WTC11 (cell line): ENCODE data around the gene SETX. TPM values are rescaled to one million over a fixed set of nuclear protein-coding genes. Genes with fewer than 3 reads are reported as not detected.

ENCODE experiments used
- ATAC-seq: fragments of 200-7000 bp; cut with Tn5 transposase; 2 replicates; pipeline ENCODE4 v1.10.0; 2021; ENCODE audit warnings: mild to moderate bottlenecking, moderate library complexity
- CTCF ChIA-PET: fragments of 300-600 bp; sonication (Branson Sonifier 250); formaldehyde crosslinking; loops from one replicate; lab custom pipeline; 2021; ENCODE audit warnings: antibody characterized with exemption; lab: Charles Lee
- POLR2A ChIA-PET: fragments of 350-600 bp; sonication (Branson Sonifier 250); formaldehyde crosslinking; loops from one replicate; lab custom pipeline; 2021; ENCODE audit warnings: antibody characterized with exemption; lab: Charles Lee
- DNase-seq: peaks from one replicate; pipeline ENCODE4 v3.0.0; 2021; ENCODE audit warnings: low spot score
- H3K27ac Mint-ChIP-seq: 2 replicates; pipeline ENCODE4 v1.8.0; 2021; ENCODE audit warnings: mixed read lengths
- H3K27me3 Mint-ChIP-seq: 2 replicates; pipeline ENCODE4 v1.8.0; 2021; ENCODE audit warnings: low read depth, mild to moderate bottlenecking, moderate library complexity, mixed read lengths
- H3K36me3 Mint-ChIP-seq: 2 replicates; pipeline ENCODE4 v1.8.0; 2021; ENCODE audit warnings: mixed read lengths
- H3K4me1 Mint-ChIP-seq: 2 replicates; pipeline ENCODE4 v1.8.0; 2022; ENCODE audit warnings: mixed read lengths
- H3K4me3 Mint-ChIP-seq: 2 replicates; pipeline ENCODE4 v1.8.0; 2021; ENCODE audit warnings: mild to moderate bottlenecking, moderate library complexity, mixed read lengths
- H3K9me3 Mint-ChIP-seq: 2 replicates; pipeline ENCODE4 v1.8.0; 2021; ENCODE audit warnings: mixed read lengths
- AFF4 ChIP-seq: sonication (generic); formaldehyde crosslinking; IDR thresholded peaks from 2 replicates; pipeline ENCODE4 v1.8.1; 2023; ENCODE audit warnings: mild to moderate bottlenecking, missing genetic modification reagents, borderline replicate concordance
- CBFB ChIP-seq: sonication (generic); formaldehyde crosslinking; IDR thresholded peaks from 2 replicates; pipeline ENCODE4 v1.8.1; 2022; ENCODE audit warnings: mild to moderate bottlenecking, low read depth, missing genetic modification reagents
- CREB1 ChIP-seq: sonication (generic); formaldehyde crosslinking; IDR thresholded peaks from 2 replicates; pipeline ENCODE4 v1.8.0; 2023; ENCODE audit warnings: mild to moderate bottlenecking, missing genetic modification reagents
- E2F4 ChIP-seq: sonication (generic); formaldehyde crosslinking; IDR thresholded peaks from 2 replicates; pipeline ENCODE4 v1.8.1; 2022; ENCODE audit warnings: low read depth, mild to moderate bottlenecking, moderate library complexity, missing genetic modification reagents, borderline replicate concordance
- EMX1 ChIP-seq: fragments of 250-450 bp; sonication (Bioruptor Pico); IDR thresholded peaks from 2 replicates; pipeline ENCODE4 v1.8.0; 2021; ENCODE audit warnings: mild to moderate bottlenecking
- ESRRA ChIP-seq: sonication (generic); formaldehyde crosslinking; IDR thresholded peaks from 2 replicates; pipeline ENCODE4 v1.8.1; 2022; ENCODE audit warnings: mild to moderate bottlenecking, missing genetic modification reagents, borderline replicate concordance
- GABPB1 ChIP-seq: sonication (generic); formaldehyde crosslinking; IDR thresholded peaks from 2 replicates; pipeline ENCODE4 v1.8.1; 2023; ENCODE audit warnings: mild to moderate bottlenecking, missing genetic modification reagents
- IRF2 ChIP-seq: sonication (generic); formaldehyde crosslinking; IDR thresholded peaks from 2 replicates; pipeline ENCODE4 v1.8.0; 2022; ENCODE audit warnings: low read depth, missing genetic modification reagents, borderline replicate concordance
- JAZF1 ChIP-seq: fragments of 250-450 bp; sonication (Bioruptor Pico); IDR thresholded peaks from 2 replicates; pipeline ENCODE4 v1.9.0; 2021; ENCODE audit warnings: moderate library complexity, mild to moderate bottlenecking, inconsistent platforms
- KAT7 ChIP-seq: sonication (generic); formaldehyde crosslinking; IDR thresholded peaks from 2 replicates; pipeline ENCODE4 v1.8.1; 2023; ENCODE audit warnings: missing genetic modification reagents, mild to moderate bottlenecking, borderline replicate concordance
- NFYB ChIP-seq: sonication (generic); formaldehyde crosslinking; conservative IDR thresholded peaks from 2 replicates; pipeline ENCODE4 v1.8.0; 2022; ENCODE audit warnings: low read depth, missing genetic modification reagents
- NR3C1 ChIP-seq: sonication (generic); formaldehyde crosslinking; conservative IDR thresholded peaks from 2 replicates; pipeline ENCODE4 v1.8.1; 2023; ENCODE audit warnings: low read depth, mild to moderate bottlenecking, missing genetic modification reagents
- OVOL2 ChIP-seq: fragments of 250-450 bp; sonication (Bioruptor Pico); IDR thresholded peaks from 2 replicates; pipeline ENCODE4 v1.9.0; 2021; ENCODE audit warnings: mild to moderate bottlenecking, borderline replicate concordance
- RORB ChIP-seq: fragments of 250-450 bp; sonication (Bioruptor Pico); IDR thresholded peaks from 2 replicates; pipeline ENCODE4 v1.9.0; 2021; ENCODE audit warnings: mild to moderate bottlenecking
- USF1 ChIP-seq: sonication (generic); formaldehyde crosslinking; IDR thresholded peaks from 2 replicates; pipeline ENCODE4 v1.8.0; 2022; ENCODE audit warnings: mild to moderate bottlenecking, missing genetic modification reagents
- USF2 ChIP-seq: sonication (generic); formaldehyde crosslinking; IDR thresholded peaks from 2 replicates; pipeline ENCODE4 v1.8.1; 2023; ENCODE audit warnings: mild to moderate bottlenecking, missing genetic modification reagents, moderate library complexity
- ZNF121 ChIP-seq: sonication (generic); formaldehyde crosslinking; IDR thresholded peaks from 2 replicates; pipeline ENCODE4 v1.8.0; 2023; ENCODE audit warnings: missing genetic modification reagents
- ZNF232 ChIP-seq: sonication (generic); formaldehyde crosslinking; IDR thresholded peaks from 2 replicates; pipeline ENCODE4 v1.8.0; 2022; ENCODE audit warnings: mild to moderate bottlenecking, missing genetic modification reagents
- total RNA-seq: library from RNA; stranded (reverse); gene quantifications from 3 replicates; pipeline ENCODE4 v1.2.3, GENCODE V29; 2021
- TF ChIP-seq, protein P1 (sequence below): sonication (generic); formaldehyde crosslinking; IDR thresholded peaks from 2 replicates; pipeline ENCODE4 v1.8.0; 2022; ENCODE audit warnings: mild to moderate bottlenecking, missing genetic modification reagents
- TF ChIP-seq, protein P2 (sequence below): fragments of 250-450 bp; sonication (Bioruptor Pico); IDR thresholded peaks from 2 replicates; pipeline ENCODE4 v1.9.0; 2021; ENCODE audit warnings: moderate library complexity, mild to moderate bottlenecking, inconsistent platforms, borderline replicate concordance
- TF ChIP-seq, protein P3 (sequence below): sonication (generic); formaldehyde crosslinking; IDR thresholded peaks from 2 replicates; pipeline ENCODE4 v1.8.0; 2023; ENCODE audit warnings: mild to moderate bottlenecking, missing genetic modification reagents
- TF ChIP-seq, protein P4 (sequence below): sonication (generic); formaldehyde crosslinking; conservative IDR thresholded peaks from 2 replicates; pipeline ENCODE4 v1.8.1; 2022; ENCODE audit warnings: mild to moderate bottlenecking, missing genetic modification reagents

Gene SETX
- total RNA-seq, 1 experiment from 2014 or later: 30.1 TPM

- TF ChIP-seq AFF4 (no peak), CBFB (CRISPR knock-in tag) (no peak)
These were observed 20.4 kb downstream of the SETX start (continued) for GRCh38 chr9:132334364-132334763.

- H3K36me3 Mint-ChIP-seq: peaks cover 81% of the 10 kb centered on the region
- CTCF ChIA-PET: no interaction called here
- no peaks in the 10 kb centered on the region for H3K27me3 Mint-ChIP-seq
- DNase-seq: no peak
- TF ChIP-seq ZNF121 (CRISPR knock-in tag) (no peak), USF2 (CRISPR knock-in tag) (no peak), JAZF1 (CRISPR knock-in tag) (no peak), ESRRA (CRISPR knock-in tag) (no peak), IRF2 (CRISPR knock-in tag) (no peak)
- TF ChIP-seq, protein P1, sequence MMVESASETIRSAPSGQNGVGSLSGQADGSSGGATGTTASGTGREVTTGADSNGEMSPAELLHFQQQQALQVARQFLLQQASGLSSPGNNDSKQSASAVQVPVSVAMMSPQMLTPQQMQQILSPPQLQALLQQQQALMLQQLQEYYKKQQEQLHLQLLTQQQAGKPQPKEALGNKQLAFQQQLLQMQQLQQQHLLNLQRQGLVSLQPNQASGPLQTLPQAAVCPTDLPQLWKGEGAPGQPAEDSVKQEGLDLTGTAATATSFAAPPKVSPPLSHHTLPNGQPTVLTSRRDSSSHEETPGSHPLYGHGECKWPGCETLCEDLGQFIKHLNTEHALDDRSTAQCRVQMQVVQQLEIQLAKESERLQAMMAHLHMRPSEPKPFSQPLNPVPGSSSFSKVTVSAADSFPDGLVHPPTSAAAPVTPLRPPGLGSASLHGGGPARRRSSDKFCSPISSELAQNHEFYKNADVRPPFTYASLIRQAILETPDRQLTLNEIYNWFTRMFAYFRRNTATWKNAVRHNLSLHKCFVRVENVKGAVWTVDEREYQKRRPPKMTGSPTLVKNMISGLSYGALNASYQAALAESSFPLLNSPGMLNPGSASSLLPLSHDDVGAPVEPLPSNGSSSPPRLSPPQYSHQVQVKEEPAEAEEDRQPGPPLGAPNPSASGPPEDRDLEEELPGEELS (CRISPR knock-in tag): no peak
- TF ChIP-seq, protein P2, sequence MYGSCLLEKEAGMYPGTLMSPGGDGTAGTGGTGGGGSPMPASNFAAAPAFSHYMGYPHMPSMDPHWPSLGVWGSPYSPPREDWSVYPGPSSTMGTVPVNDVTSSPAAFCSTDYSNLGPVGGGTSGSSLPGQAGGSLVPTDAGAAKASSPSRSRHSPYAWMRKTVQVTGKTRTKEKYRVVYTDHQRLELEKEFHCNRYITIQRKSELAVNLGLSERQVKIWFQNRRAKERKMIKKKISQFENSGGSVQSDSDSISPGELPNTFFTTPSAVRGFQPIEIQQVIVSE: no peak
- TF ChIP-seq, all 79 proteins: peak for 0
- no peak overlapping the region for H3K27ac Mint-ChIP-seq
- H3K4me1 Mint-ChIP-seq: no peaks in the 10 kb centered on the region
- H3K4me3 Mint-ChIP-seq: no peak overlapping the region
- POLR2A ChIA-PET: no interaction called here
- ATAC-seq: no peak
- H3K9me3 Mint-ChIP-seq: no peaks in the 10 kb centered on the region
These were observed 21.2 kb downstream of the SETX start for GRCh38 chr9:132333556-132333955.

GRCh38 chr9:132328580-132328979 is 26.2 kb downstream of the SETX start:
- Mint-ChIP-seq H3K27me3 (no peaks in the 10 kb centered on the region), H3K27ac (no peak overlapping the region), H3K4me1 (no peaks in the 10 kb centered on the region), H3K4me3 (no peak overlapping the region), H3K9me3 (no peaks in the 10 kb centered on the region), H3K36me3 (peaks cover 79% of the 10 kb centered on the region)
- ChIA-PET POLR2A (no interaction called here), CTCF (no interaction called here)
- DNase-seq: no peak
- ATAC-seq: no peak
- TF ChIP-seq ZNF232 (CRISPR knock-in tag): no peak
- TF ChIP-seq KAT7 (CRISPR knock-in tag): no peak
- TF ChIP-seq, protein P3, sequence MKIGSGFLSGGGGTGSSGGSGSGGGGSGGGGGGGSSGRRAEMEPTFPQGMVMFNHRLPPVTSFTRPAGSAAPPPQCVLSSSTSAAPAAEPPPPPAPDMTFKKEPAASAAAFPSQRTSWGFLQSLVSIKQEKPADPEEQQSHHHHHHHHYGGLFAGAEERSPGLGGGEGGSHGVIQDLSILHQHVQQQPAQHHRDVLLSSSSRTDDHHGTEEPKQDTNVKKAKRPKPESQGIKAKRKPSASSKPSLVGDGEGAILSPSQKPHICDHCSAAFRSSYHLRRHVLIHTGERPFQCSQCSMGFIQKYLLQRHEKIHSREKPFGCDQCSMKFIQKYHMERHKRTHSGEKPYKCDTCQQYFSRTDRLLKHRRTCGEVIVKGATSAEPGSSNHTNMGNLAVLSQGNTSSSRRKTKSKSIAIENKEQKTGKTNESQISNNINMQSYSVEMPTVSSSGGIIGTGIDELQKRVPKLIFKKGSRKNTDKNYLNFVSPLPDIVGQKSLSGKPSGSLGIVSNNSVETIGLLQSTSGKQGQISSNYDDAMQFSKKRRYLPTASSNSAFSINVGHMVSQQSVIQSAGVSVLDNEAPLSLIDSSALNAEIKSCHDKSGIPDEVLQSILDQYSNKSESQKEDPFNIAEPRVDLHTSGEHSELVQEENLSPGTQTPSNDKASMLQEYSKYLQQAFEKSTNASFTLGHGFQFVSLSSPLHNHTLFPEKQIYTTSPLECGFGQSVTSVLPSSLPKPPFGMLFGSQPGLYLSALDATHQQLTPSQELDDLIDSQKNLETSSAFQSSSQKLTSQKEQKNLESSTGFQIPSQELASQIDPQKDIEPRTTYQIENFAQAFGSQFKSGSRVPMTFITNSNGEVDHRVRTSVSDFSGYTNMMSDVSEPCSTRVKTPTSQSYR (CRISPR knock-in tag): no peak
- TF ChIP-seq CREB1 (CRISPR knock-in tag): no peak
- TF ChIP-seq E2F4 (CRISPR knock-in tag): no peak
- TF ChIP-seq, protein P4, sequence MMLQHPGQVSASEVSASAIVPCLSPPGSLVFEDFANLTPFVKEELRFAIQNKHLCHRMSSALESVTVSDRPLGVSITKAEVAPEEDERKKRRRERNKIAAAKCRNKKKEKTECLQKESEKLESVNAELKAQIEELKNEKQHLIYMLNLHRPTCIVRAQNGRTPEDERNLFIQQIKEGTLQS (CRISPR knock-in tag): no peak
- TF ChIP-seq OVOL2 (CRISPR knock-in tag): no peak
- TF ChIP-seq NFYB (CRISPR knock-in tag): no peak
- no peak for TF ChIP-seq EMX1
- TF ChIP-seq USF1: no peak
- TF ChIP-seq NR3C1 (CRISPR knock-in tag): no peak
- TF ChIP-seq RORB: no peak
- no peak for TF ChIP-seq GABPB1
